ENCODE results near the gene RPS17. TPM values are rescaled to one million over a fixed set of nuclear protein-coding genes. Genes with fewer than 3 reads are reported as not detected.

Gene RPS17
- total RNA-seq, 1 donor from 2014 or later: 3,589 TPM

- TF ChIP-seq EZH2phosphoT487 (IDR thresholded peaks at IDR 0.05) (no peak), CTCF (IDR thresholded peaks at IDR 0.05) (no peak), EZH2 (IDR thresholded peaks at IDR 0.05) (no peak)
- no peak overlapping the region for H3K4me2 ChIP-seq
- no peaks in the 10 kb centered on the region for H3K9me3 Mint-ChIP-seq
These were observed 4.7 kb upstream of the RPS17 start for GRCh38 chr15:82545002-82545401.

GRCh38 chr15:82544431-82544830 is 4.2 kb upstream of the RPS17 start:
- H4K20me1 ChIP-seq (ENCODE audit: low read depth): peaks cover 6% of the 10 kb centered on the region
- TF ChIP-seq CTCF (IDR thresholded peaks at IDR 0.05) (no peak), EZH2phosphoT487 (IDR thresholded peaks at IDR 0.05) (no peak), EZH2 (IDR thresholded peaks at IDR 0.05) (no peak)
- H3K4me1 Mint-ChIP-seq: peaks cover 33% of the 10 kb centered on the region
- no peak overlapping the region for H3K4me3 Mint-ChIP-seq
- no peak overlapping the region for H3K9ac ChIP-seq
- no peak for DNase-seq (ENCODE audit: low spot score)
- peaks cover under 1% of the 10 kb centered on the region for H3K36me3 Mint-ChIP-seq
- no peak overlapping the region for H3K4me3 ChIP-seq
- H3K27me3 Mint-ChIP-seq (ENCODE audit: insufficient read depth, low read depth): peaks cover 6% of the 10 kb centered on the region
- H2AFZ ChIP-seq (replicated peaks): no peak overlapping the region
- H3K9me3 Mint-ChIP-seq: no peaks in the 10 kb centered on the region
- H3K27me3 ChIP-seq: no peaks in the 10 kb centered on the region
- H3K79me2 ChIP-seq (ENCODE audit: low read depth): peaks cover 9% of the 10 kb centered on the region
- H3K9me3 ChIP-seq (ENCODE audit: low read depth): no peaks in the 10 kb centered on the region
- no peaks in the 10 kb centered on the region for H3K36me3 ChIP-seq
- H3F3A ChIP-seq (ENCODE audit: low read depth): peaks cover 17% of the 10 kb centered on the region
- H3K27ac ChIP-seq: no peak overlapping the region
- no peak overlapping the region for H3K27ac Mint-ChIP-seq
- H3K4me1 ChIP-seq: peaks cover 18% of the 10 kb centered on the region
- no peak overlapping the region for H3K4me2 ChIP-seq

More at GRCh38 chr15:82545002-82545401, 4.7 kb upstream of the RPS17 start:
- H3K27me3 Mint-ChIP-seq (ENCODE audit: insufficient read depth, low read depth): peaks cover 6% of the 10 kb centered on the region
- H3K36me3 Mint-ChIP-seq: no peaks in the 10 kb centered on the region
- Histone ChIP-seq H3K9ac (no peak overlapping the region), H3K9me3 (ENCODE audit: low read depth) (no peaks in the 10 kb centered on the region), H3K27ac (no peak overlapping the region), H3K36me3 (no peaks in the 10 kb centered on the region), H3K4me1 (peaks cover 18% of the 10 kb centered on the region), H3K4me3 (no peak overlapping the region), H2AFZ (replicated peaks) (no peak overlapping the region), H4K20me1 (ENCODE audit: low read depth) (peaks cover under 1% of the 10 kb centered on the region), H3F3A (ENCODE audit: low read depth) (peaks cover 14% of the 10 kb centered on the region), H3K27me3 (no peaks in the 10 kb centered on the region), H3K79me2 (ENCODE audit: low read depth) (peaks cover 3% of the 10 kb centered on the region)
- no peak for DNase-seq (ENCODE audit: low spot score)
- peaks cover 33% of the 10 kb centered on the region for H3K4me1 Mint-ChIP-seq
- peak overlapping the region; percentile 34 for H3K27ac Mint-ChIP-seq
- no peak overlapping the region for H3K4me3 Mint-ChIP-seq

GRCh38 chr15:82543160-82543559 is 2.9 kb upstream of the RPS17 start:
- Mint-ChIP-seq H3K27ac (peak overlapping the region; percentile 92), H3K27me3 (ENCODE audit: insufficient read depth, low read depth) (peaks cover 6% of the 10 kb centered on the region), H3K4me1 (peaks cover 40% of the 10 kb centered on the region), H3K4me3 (peak overlapping the region; percentile 71), H3K9me3 (no peaks in the 10 kb centered on the region), H3K36me3 (peaks cover 8% of the 10 kb centered on the region)
- Histone ChIP-seq H3K9me3 (ENCODE audit: low read depth) (no peaks in the 10 kb centered on the region), H2AFZ (replicated peaks) (no peak overlapping the region), H3K9ac (no peak overlapping the region), H3K79me2 (ENCODE audit: low read depth) (peaks cover 21% of the 10 kb centered on the region), H4K20me1 (ENCODE audit: low read depth) (peaks cover 19% of the 10 kb centered on the region), H3K4me1 (peaks cover 27% of the 10 kb centered on the region), H3K4me3 (no peak overlapping the region), H3F3A (ENCODE audit: low read depth) (peaks cover 30% of the 10 kb centered on the region), H3K4me2 (peak overlapping the region; percentile 57), H3K27me3 (no peaks in the 10 kb centered on the region), H3K36me3 (peaks cover 7% of the 10 kb centered on the region), H3K27ac (no peak overlapping the region)
- no peak for TF ChIP-seq EZH2 (IDR thresholded peaks at IDR 0.05)
- TF ChIP-seq EZH2phosphoT487 (IDR thresholded peaks at IDR 0.05): no peak
- TF ChIP-seq CTCF (IDR thresholded peaks at IDR 0.05): no peak
- DNase-seq (ENCODE audit: low spot score): peak; percentile 66
